HCT116 (cell line): ENCODE results near the gene CDK4.

Source experiments
- CEBPB ChIP-seq: IDR thresholded peaks from 2 replicates; pipeline ENCODE4 v1.6.1; 2012; ENCODE audit warnings: low read depth
- EZH2 ChIP-seq: fragments of 200-600 bp; sonication (generic); IDR thresholded peaks from 2 replicates; pipeline ENCODE4 v1.6.1; 2017; ENCODE audit warnings: antibody characterized with exemption, mixed run types
- EZH2phosphoT487 ChIP-seq: fragments of 200-600 bp; IDR thresholded peaks from 2 replicates; pipeline ENCODE4 v1.6.1; 2018; ENCODE audit warnings: antibody characterized with exemption, borderline replicate concordance
- FOSL1 ChIP-seq: IDR thresholded peaks from 2 replicates; pipeline ENCODE4 v1.6.1; 2012; ENCODE audit warnings: low read depth
- ZFX ChIP-seq: fragments of 450-650 bp; IDR thresholded peaks from 2 replicates; pipeline ENCODE4 v1.6.1; 2017
- ZNF274 ChIP-seq: fragments of 200-500 bp; sonication (Bioruptor generic); IDR thresholded peaks from 2 replicates; pipeline ENCODE4 v1.6.1; 2014; ENCODE audit warnings: mild to moderate bottlenecking, low read depth, low read length, inconsistent platforms
- TF ChIP-seq, protein P1 (sequence below), 3 experiments: fragments of 200-600 bp in 1 of 3; sonication (generic) in 1 of 3; IDR thresholded peaks in 2 of 3; conservative IDR thresholded peaks in 1 of 3; 2 replicates each; pipeline ENCODE4 v1.5.1; 2012 to 2017; ENCODE audit warnings: low read depth in 2 of 3, low read length in 2 of 3, antibody characterized with exemption in 1 of 3, borderline replicate concordance in 1 of 3, control low read depth in 1 of 3, mild to moderate bottlenecking in 1 of 3, mixed read lengths in 1 of 3, mixed run types in 1 of 3, moderate library complexity in 1 of 3; ENCODE audit not compliant: insufficient read depth in 1 of 3
- TF ChIP-seq, protein P2 (sequence below): IDR thresholded peaks from 2 replicates; pipeline ENCODE4 v1.6.1; 2012
- TF ChIP-seq, protein P3 (sequence below): IDR thresholded peaks from 2 replicates; pipeline ENCODE4 v1.6.1; 2012; ENCODE audit warnings: low read depth

DNA sequence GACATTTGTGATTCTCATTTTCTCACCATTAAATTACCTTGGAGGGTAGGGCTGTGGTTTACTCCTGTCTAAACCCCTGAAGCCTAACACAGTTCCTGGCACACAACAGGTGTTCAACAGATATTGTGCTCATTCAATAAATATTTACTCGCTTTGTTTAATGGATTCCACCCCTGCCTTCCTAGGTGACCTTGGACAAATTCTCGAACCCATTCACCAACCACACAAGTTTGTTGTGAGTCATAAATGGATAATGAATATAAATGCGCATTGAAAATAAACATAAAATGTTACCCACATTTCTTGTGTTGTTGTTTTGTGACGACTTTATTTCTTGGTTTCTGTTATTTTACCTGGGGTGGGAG is 30.1 kb upstream of the CDK4 start:
- TF ChIP-seq, protein P1, sequence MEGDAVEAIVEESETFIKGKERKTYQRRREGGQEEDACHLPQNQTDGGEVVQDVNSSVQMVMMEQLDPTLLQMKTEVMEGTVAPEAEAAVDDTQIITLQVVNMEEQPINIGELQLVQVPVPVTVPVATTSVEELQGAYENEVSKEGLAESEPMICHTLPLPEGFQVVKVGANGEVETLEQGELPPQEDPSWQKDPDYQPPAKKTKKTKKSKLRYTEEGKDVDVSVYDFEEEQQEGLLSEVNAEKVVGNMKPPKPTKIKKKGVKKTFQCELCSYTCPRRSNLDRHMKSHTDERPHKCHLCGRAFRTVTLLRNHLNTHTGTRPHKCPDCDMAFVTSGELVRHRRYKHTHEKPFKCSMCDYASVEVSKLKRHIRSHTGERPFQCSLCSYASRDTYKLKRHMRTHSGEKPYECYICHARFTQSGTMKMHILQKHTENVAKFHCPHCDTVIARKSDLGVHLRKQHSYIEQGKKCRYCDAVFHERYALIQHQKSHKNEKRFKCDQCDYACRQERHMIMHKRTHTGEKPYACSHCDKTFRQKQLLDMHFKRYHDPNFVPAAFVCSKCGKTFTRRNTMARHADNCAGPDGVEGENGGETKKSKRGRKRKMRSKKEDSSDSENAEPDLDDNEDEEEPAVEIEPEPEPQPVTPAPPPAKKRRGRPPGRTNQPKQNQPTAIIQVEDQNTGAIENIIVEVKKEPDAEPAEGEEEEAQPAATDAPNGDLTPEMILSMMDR (IDR thresholded peaks at IDR 0.05 in 2 of 3, conservative IDR thresholded peaks at IDR 0.05 in 1 of 3; ENCODE audit: borderline replicate concordance in 1 of 3, insufficient read depth in 1 of 3, low read depth in 2 of 3, low read length in 2 of 3) = no peak
- TF ChIP-seq CEBPB (no peak), EZH2phosphoT487 (no peak), EZH2 (no peak), FOSL1 (no peak), ZNF274 (no peak), ZFX (no peak)
- TF ChIP-seq, protein P2, sequence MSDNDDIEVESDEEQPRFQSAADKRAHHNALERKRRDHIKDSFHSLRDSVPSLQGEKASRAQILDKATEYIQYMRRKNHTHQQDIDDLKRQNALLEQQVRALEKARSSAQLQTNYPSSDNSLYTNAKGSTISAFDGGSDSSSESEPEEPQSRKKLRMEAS = no peak
- TF ChIP-seq, protein P3, sequence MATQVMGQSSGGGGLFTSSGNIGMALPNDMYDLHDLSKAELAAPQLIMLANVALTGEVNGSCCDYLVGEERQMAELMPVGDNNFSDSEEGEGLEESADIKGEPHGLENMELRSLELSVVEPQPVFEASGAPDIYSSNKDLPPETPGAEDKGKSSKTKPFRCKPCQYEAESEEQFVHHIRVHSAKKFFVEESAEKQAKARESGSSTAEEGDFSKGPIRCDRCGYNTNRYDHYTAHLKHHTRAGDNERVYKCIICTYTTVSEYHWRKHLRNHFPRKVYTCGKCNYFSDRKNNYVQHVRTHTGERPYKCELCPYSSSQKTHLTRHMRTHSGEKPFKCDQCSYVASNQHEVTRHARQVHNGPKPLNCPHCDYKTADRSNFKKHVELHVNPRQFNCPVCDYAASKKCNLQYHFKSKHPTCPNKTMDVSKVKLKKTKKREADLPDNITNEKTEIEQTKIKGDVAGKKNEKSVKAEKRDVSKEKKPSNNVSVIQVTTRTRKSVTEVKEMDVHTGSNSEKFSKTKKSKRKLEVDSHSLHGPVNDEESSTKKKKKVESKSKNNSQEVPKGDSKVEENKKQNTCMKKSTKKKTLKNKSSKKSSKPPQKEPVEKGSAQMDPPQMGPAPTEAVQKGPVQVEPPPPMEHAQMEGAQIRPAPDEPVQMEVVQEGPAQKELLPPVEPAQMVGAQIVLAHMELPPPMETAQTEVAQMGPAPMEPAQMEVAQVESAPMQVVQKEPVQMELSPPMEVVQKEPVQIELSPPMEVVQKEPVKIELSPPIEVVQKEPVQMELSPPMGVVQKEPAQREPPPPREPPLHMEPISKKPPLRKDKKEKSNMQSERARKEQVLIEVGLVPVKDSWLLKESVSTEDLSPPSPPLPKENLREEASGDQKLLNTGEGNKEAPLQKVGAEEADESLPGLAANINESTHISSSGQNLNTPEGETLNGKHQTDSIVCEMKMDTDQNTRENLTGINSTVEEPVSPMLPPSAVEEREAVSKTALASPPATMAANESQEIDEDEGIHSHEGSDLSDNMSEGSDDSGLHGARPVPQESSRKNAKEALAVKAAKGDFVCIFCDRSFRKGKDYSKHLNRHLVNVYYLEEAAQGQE = no peak
